ENCODE results near the gene SLC24A3. TPM values are rescaled to one million over a fixed set of nuclear protein-coding genes. Genes with fewer than 3 reads are reported as not detected.

SLC24A3 gene
- total RNA-seq, 4 donors from 2014 or later, result 4.2 to 6.4 (median 5.6) TPM

GRCh38 chr20:19745106-19745505 lies 532.7 kb downstream of the SLC24A3 start:
- Histone ChIP-seq H3K9me3 (no peaks in the 10 kb centered on the region), H3K36me3 (no peaks in the 10 kb centered on the region), H3K27me3 (no peaks in the 10 kb centered on the region), H3K4me3 (no peak overlapping the region), H3K27ac (no peak overlapping the region), H3K4me1 (no peaks in the 10 kb centered on the region)
- WGBS, result 92% methylated on average over 3 of the region's 3 CpGs
- DNase-seq (ENCODE audit: low spot score in 2 of 2), result no peak
- no peak for TF ChIP-seq POLR2AphosphoS5 (IDR thresholded peaks at IDR 0.05)
- no peak for TF ChIP-seq EP300 (IDR thresholded peaks at IDR 0.05)
- TF ChIP-seq CTCF (IDR thresholded peaks at IDR 0.05), result no peak
- TF ChIP-seq POLR2A (IDR thresholded peaks at IDR 0.05), result no peak

- Histone ChIP-seq H3K9me3 (no peaks in the 10 kb centered on the region), H3K4me3 (no peak overlapping the region), H3K4me1 (peaks cover 3% of the 10 kb centered on the region), H3K27me3 (no peaks in the 10 kb centered on the region), H3K36me3 (no peaks in the 10 kb centered on the region), H3K27ac (no peak overlapping the region)
- TF ChIP-seq CTCF (IDR thresholded peaks at IDR 0.05) (no peak), EP300 (IDR thresholded peaks at IDR 0.05) (no peak)
- 94% methylated on average over 1 of the region's 1 CpG for WGBS
- DNase-seq (ENCODE audit: low spot score in 2 of 2), result no peak
These were observed 533.1 kb downstream of the SLC24A3 start for GRCh38 chr20:19745584-19745983.

GRCh38 chr20:19746396-19746795 lies 534.0 kb downstream of the SLC24A3 start:
- H3K27ac ChIP-seq, result no peak overlapping the region
- 88% methylated on average over 1 of the region's 1 CpG for WGBS
- no peak for DNase-seq (ENCODE audit: low spot score in 2 of 2)

GRCh38 chr20:19747903-19748302 lies 535.5 kb downstream of the SLC24A3 start:
- no peak for DNase-seq (ENCODE audit: low spot score in 2 of 2)
- no peak for TF ChIP-seq CTCF (IDR thresholded peaks at IDR 0.05)
- TF ChIP-seq POLR2A (IDR thresholded peaks at IDR 0.05), result no peak
- Histone ChIP-seq H3K36me3 (no peaks in the 10 kb centered on the region), H3K4me3 (no peak overlapping the region), H3K4me1 (peaks cover 12% of the 10 kb centered on the region), H3K27me3 (no peaks in the 10 kb centered on the region), H3K27ac (no peak overlapping the region), H3K9me3 (no peaks in the 10 kb centered on the region)
- 98% methylated on average over 4 of the region's 4 CpGs for WGBS

More at GRCh38 chr20:19746396-19746795, 534.0 kb downstream of the SLC24A3 start:
- TF ChIP-seq EP300 (IDR thresholded peaks at IDR 0.05), result no peak
- TF ChIP-seq POLR2A (IDR thresholded peaks at IDR 0.05), result no peak
- no peak for TF ChIP-seq POLR2AphosphoS5 (IDR thresholded peaks at IDR 0.05)
- no peak for TF ChIP-seq CTCF (IDR thresholded peaks at IDR 0.05)
- Histone ChIP-seq H3K27me3 (no peaks in the 10 kb centered on the region), H3K4me3 (no peak overlapping the region), H3K9me3 (no peaks in the 10 kb centered on the region), H3K36me3 (no peaks in the 10 kb centered on the region), H3K4me1 (peaks cover 11% of the 10 kb centered on the region)

DNA sequence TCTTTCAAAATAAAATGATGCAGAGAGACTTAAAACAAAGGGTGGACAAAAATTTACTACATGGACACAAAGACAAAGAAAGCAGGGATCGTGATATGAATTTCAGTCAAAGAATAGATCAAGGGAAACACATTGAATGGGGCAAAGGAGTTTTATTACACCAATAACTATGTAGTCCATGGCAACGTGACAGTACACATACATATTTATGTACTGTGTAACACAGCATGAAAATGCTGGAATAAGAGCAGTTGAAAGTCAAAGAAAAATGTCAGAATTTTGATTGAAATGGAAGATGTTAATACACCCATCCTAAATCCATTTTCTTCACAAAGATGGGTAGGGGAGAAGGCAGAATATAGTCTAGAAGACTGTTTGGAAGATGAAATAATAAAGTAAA lies 536.2 kb downstream of the SLC24A3 start:
- TF ChIP-seq CTCF (IDR thresholded peaks at IDR 0.05), result no peak
- no peak for TF ChIP-seq POLR2AphosphoS5 (IDR thresholded peaks at IDR 0.05)
- no peak for TF ChIP-seq EP300 (IDR thresholded peaks at IDR 0.05)
- Histone ChIP-seq H3K27ac (no peak overlapping the region), H3K9me3 (no peaks in the 10 kb centered on the region), H3K4me1 (peaks cover 12% of the 10 kb centered on the region), H3K4me3 (no peak overlapping the region), H3K27me3 (no peaks in the 10 kb centered on the region), H3K36me3 (no peaks in the 10 kb centered on the region)
- DNase-seq (ENCODE audit: low spot score in 2 of 2), result no peak
- 81% methylated on average over 2 of the region's 2 CpGs for WGBS

Measured in suprapubic skin (tissue), 4 donors.